Renal pelvis (tissue), 4 donors: ENCODE measurements around the gene RTN4. TPM values are rescaled to one million over a fixed set of nuclear protein-coding genes. Genes with fewer than 3 reads are reported as not detected.

Experiments
- DNase-seq: peaks from one replicate; pipeline ENCODE4 v3.0.0-alpha.2; 2013
- polyA plus RNA-seq, 3 donors: library from polyadenylated mRNA; unstranded; fragments of 120-200 nt; gene quantifications; one replicate each; pipeline ENCODE4 v1.2.1, GENCODE V29; 2013; ENCODE audit not compliant: insufficient read length in 3 of 3

The RTN4 gene
- polyA plus RNA-seq, 3 donors: 305 to 369 (median 309) TPM

- no peak for DNase-seq
Measured at GRCh38 chr2:54939446-54940118, 110.7 kb downstream of the RTN4 start.

- no peak for DNase-seq
Measured at GRCh38 chr2:54936766-54937165, 113.5 kb downstream of the RTN4 start.

- DNase-seq: no peak
Measured at GRCh38 chr2:54935389-54935788, 114.9 kb downstream of the RTN4 start.

- no peak for DNase-seq
Measured at GRCh38 chr2:54931473-54931872, 118.8 kb downstream of the RTN4 start.

- no peak for DNase-seq
Measured at GRCh38 chr2:54928719-54929118, 121.5 kb downstream of the RTN4 start.

GRCh38 chr2:54927751-54928615 lies 122.3 kb downstream of the RTN4 start:
- DNase-seq: no peak

GRCh38 chr2:54927085-54927750 lies 123.0 kb downstream of the RTN4 start:
- DNase-seq: no peak

GRCh38 chr2:54925022-54925421 lies 125.2 kb downstream of the RTN4 start:
- DNase-seq: no peak

- DNase-seq: no peak
Measured at GRCh38 chr2:54924121-54924520, 126.1 kb downstream of the RTN4 start.

Other genes starting within 250 kb of the RTN4 start
- gene CLHC1, start 181.8 kb upstream of the RTN4 start, polyA plus RNA-seq: 10 to 100 TPM; 16.6 to 33.0 (median 30.4) TPM
- gene RPS27A, start 182.2 kb upstream of the RTN4 start, polyA plus RNA-seq: 1,000 to 10,000 TPM; 1,638 to 2,034 (median 1,740) TPM
- gene MTIF2, start 218.8 kb upstream of the RTN4 start, polyA plus RNA-seq: 10 to 100 TPM; 37.6 to 48.2 (median 41.2) TPM